IMR-90 (cell line): ENCODE data around the gene ZFP90. TPM values are rescaled to one million over a fixed set of nuclear protein-coding genes. Genes with fewer than 3 reads are reported as not detected.

ENCODE experiments used
- ATAC-seq: fragments of 200-7000 bp; cut with Tn5 transposase; 2 replicates; pipeline ENCODE4 v1.9.1; 2020; ENCODE audit warnings: low read depth, mild to moderate bottlenecking, moderate library complexity
- BruUV-seq: library from RNA; stranded (reverse); fragments of 400-500 nt; replicated peaks from 2 replicates; lab custom pipeline; 2021; lab: Mats Ljungman, UMichigan
- CTCF ChIA-PET: fragments of 300-600 bp; formaldehyde crosslinking; extraction: SDS; loops from one replicate; lab custom pipeline; 2021; ENCODE audit warnings: antibody characterized with exemption; lab: Yijun Ruan, JAX
- POLR2A ChIA-PET: fragments of 300-600 bp; sonication (Branson Sonifier 250); formaldehyde crosslinking; loops from one replicate; lab custom pipeline; 2022; ENCODE audit warnings: antibody characterized with exemption; ENCODE audit not compliant: unreplicated experiment; lab: Charles Lee
- DNase-seq: peaks from one replicate; pipeline ENCODE4 v3.0.0; 2013
- H2AFZ ChIP-seq: replicated peaks from 2 replicates; pipeline ENCODE3; 2013; ENCODE audit warnings: low read length, mild to moderate bottlenecking; ENCODE audit not compliant: poor library complexity
- H2AK5ac ChIP-seq: 2 replicates; pipeline ENCODE4 v1.6.1; 2013; ENCODE audit warnings: low read depth, low read length, inconsistent platforms
- H2AK9ac ChIP-seq: replicated peaks from 2 replicates; pipeline ENCODE3; 2013; ENCODE audit warnings: mild to moderate bottlenecking, low read depth, low read length, moderate library complexity; ENCODE audit not compliant: poor library complexity
- H2BK120ac ChIP-seq: 2 replicates; pipeline ENCODE4 v1.6.1; 2013; ENCODE audit warnings: low read depth, low read length, inconsistent platforms
- H2BK15ac ChIP-seq: 3 replicates; pipeline ENCODE4 v1.6.1; 2013; ENCODE audit warnings: low read depth, low read length, inconsistent platforms
- H2BK20ac ChIP-seq: 2 replicates; pipeline ENCODE4 v1.6.1; 2013; ENCODE audit warnings: low read depth, mild to moderate bottlenecking, inconsistent platforms, low read length, moderate library complexity
- H2BK5ac ChIP-seq: 2 replicates; pipeline ENCODE4 v1.6.1; 2013; ENCODE audit warnings: mild to moderate bottlenecking, low read depth, low read length, inconsistent platforms; ENCODE audit not compliant: poor library complexity, severe bottlenecking
- H3K14ac ChIP-seq: replicated peaks from 2 replicates; pipeline ENCODE4 v1.6.1; 2013; ENCODE audit warnings: low read depth, low read length, inconsistent platforms
- H3K18ac ChIP-seq: 2 replicates; pipeline ENCODE4 v1.6.1; 2013; ENCODE audit warnings: low read depth, low read length, control low read depth
- H3K23ac ChIP-seq: 2 replicates; pipeline ENCODE4 v1.6.1; 2013; ENCODE audit warnings: low read depth, low read length, inconsistent platforms
- H3K27ac ChIP-seq: 2 replicates; pipeline ENCODE4 v1.5.1; 2013; ENCODE audit warnings: mild to moderate bottlenecking, control low read depth, low read length; ENCODE audit not compliant: insufficient read depth
- H3K27me3 ChIP-seq: 2 replicates; pipeline ENCODE4 v1.6.1; 2013; ENCODE audit warnings: low read length; ENCODE audit not compliant: control insufficient read depth, insufficient read depth
- H3K36me3 ChIP-seq: 2 replicates; pipeline ENCODE4 v1.6.1; 2013; ENCODE audit warnings: low read length, mixed read lengths; ENCODE audit not compliant: control insufficient read depth, insufficient read depth
- H3K4ac ChIP-seq: 2 replicates; pipeline ENCODE4 v1.6.1; 2013; ENCODE audit warnings: low read depth, low read length, inconsistent platforms
- H3K4me1 ChIP-seq: 2 replicates; pipeline ENCODE4 v1.6.1; 2013; ENCODE audit warnings: low read length, mixed read lengths; ENCODE audit not compliant: control insufficient read depth, insufficient read depth
- H3K4me2 ChIP-seq: 2 replicates; pipeline ENCODE4 v1.6.1; 2013; ENCODE audit warnings: low read depth, mild to moderate bottlenecking, control low read depth, low read length, moderate library complexity
- H3K4me3 ChIP-seq: 2 replicates; pipeline ENCODE4 v1.5.1; 2013; ENCODE audit warnings: low read depth, mild to moderate bottlenecking, control low read depth, low read length, moderate library complexity; ENCODE audit not compliant: insufficient read depth
- H3K56ac ChIP-seq: 2 replicates; pipeline ENCODE4 v1.6.1; 2013; ENCODE audit warnings: low read length, inconsistent platforms; ENCODE audit not compliant: insufficient read depth; ENCODE audit errors: extremely low read depth
- H3K79me1 ChIP-seq, 2 experiments: 2 replicates each; pipeline ENCODE4 v1.6.1; 2013; ENCODE audit warnings: low read length in 2 of 2, inconsistent platforms in 1 of 2, low read depth in 1 of 2
- H3K9ac ChIP-seq: 2 replicates; pipeline ENCODE4 v1.6.1; 2013; ENCODE audit warnings: low read depth, low read length, control low read depth
- H3K9me1 ChIP-seq: 2 replicates; pipeline ENCODE4 v1.6.1; 2013; ENCODE audit warnings: low read length, inconsistent platforms; ENCODE audit not compliant: insufficient read depth
- H3K9me3 ChIP-seq: 2 replicates; pipeline ENCODE4 v1.6.1; 2013; ENCODE audit warnings: low read length; ENCODE audit not compliant: control insufficient read depth, insufficient read depth
- H4K20me1 ChIP-seq: 2 replicates; pipeline ENCODE4 v1.6.1; 2013; ENCODE audit warnings: low read length, inconsistent platforms; ENCODE audit not compliant: insufficient read depth
- H4K5ac ChIP-seq: 2 replicates; pipeline ENCODE4 v1.6.1; 2013; ENCODE audit warnings: mild to moderate bottlenecking, low read depth, low read length, control low read depth
- H4K8ac ChIP-seq, 2 experiments: 2 replicates each; pipeline ENCODE4 v1.6.1; 2013; ENCODE audit warnings: low read depth in 2 of 2, low read length in 2 of 2, control low read depth in 1 of 2, inconsistent platforms in 1 of 2
- H4K91ac ChIP-seq: 2 replicates; pipeline ENCODE4 v1.6.1; 2013; ENCODE audit warnings: low read depth, low read length, inconsistent platforms; ENCODE audit not compliant: insufficient read depth
- NFE2L2 ChIP-seq: fragments of 150-350 bp; IDR thresholded peaks from 2 replicates; pipeline ENCODE4 v1.6.1; 2016; ENCODE audit warnings: low read depth, mild to moderate bottlenecking, low read length
- SMC3 ChIP-seq: fragments of 150-350 bp; IDR thresholded peaks from 2 replicates; pipeline ENCODE4 v1.6.1; 2016; ENCODE audit warnings: low read depth, mild to moderate bottlenecking, antibody characterized with exemption, low read length, moderate library complexity
- WGBS, 2 experiments: methylation state at CpG; one replicate each; pipeline versions ENCODE4 v1.1.5 to v1.1.7; 2013; ENCODE audit warnings: missing lambda C conversion rate in 2 of 2; ENCODE audit not compliant: insufficient read length in 1 of 2; ENCODE audit errors: extremely low coverage in 2 of 2; 5-methylcytosine and 5-hydroxymethylcytosine counted together
- dilution Hi-C: fragments of 300-500 bp; cut with HindIII; formaldehyde crosslinking; loops from one replicate; pipeline ENCODE4 v1.14.3; 2018; ENCODE audit warnings: low sequenced_read_pairs; ENCODE audit not compliant: unreplicated experiment
- in situ Hi-C: fragments of 300-500 bp; cut with MboI; formaldehyde crosslinking; loops from 3 replicates; pipeline ENCODE4 v1.14.3; 2019; ENCODE audit warnings: low sequenced_read_pairs, inconsistent platforms, mixed read lengths
- intact Hi-C: fragments of 100-400 bp; cut with micrococcal nuclease; formaldehyde crosslinking; loops from 2 replicates; pipeline ENCODE4 v1.10.0; 2022
- polyA plus RNA-seq, 3 experiments: library from polyadenylated mRNA; depleted of rRNA; stranded (reverse); fragments of >200 nt; gene quantifications; 2 replicates each; pipeline ENCODE4 v1.2.3, GENCODE V29; 2012; ENCODE audit warnings: low replicate concordance in 1 of 3
- total RNA-seq: library from RNA; depleted of rRNA; stranded (reverse); fragments of >200 nt; gene quantifications from 2 replicates; pipeline ENCODE4 v1.2.3, GENCODE V29; 2012

Gene ZFP90
- total and polyA plus RNA-seq, 2 of the 4 experiments (the other 2 are of a cell fraction) = 7.3 to 22.6 TPM

- Histone ChIP-seq H2AK5ac (no peak overlapping the region), H3K27ac (no peak overlapping the region), H2BK20ac (no peak overlapping the region), H3K36me3 (no peaks in the 10 kb centered on the region), H2BK120ac (no peak overlapping the region), H3K79me1 (no peaks in the 10 kb centered on the region), H3K9ac (no peak overlapping the region), H3K14ac (no peak overlapping the region), H4K20me1 (no peaks in the 10 kb centered on the region), H3K4ac (no peak overlapping the region), H2BK5ac (no peak overlapping the region), H4K5ac (no peak overlapping the region), H3K4me1 (no peaks in the 10 kb centered on the region), H4K91ac (no peak overlapping the region), H3K9me3 (no peaks in the 10 kb centered on the region), H3K4me3 (no peak overlapping the region), H2AFZ (no peak overlapping the region), H3K56ac (no peak overlapping the region), H3K9me1 (no peaks in the 10 kb centered on the region), H3K4me2 (no peak overlapping the region), H2BK15ac (no peak overlapping the region), H3K23ac (no peak overlapping the region), H2AK9ac (no peak overlapping the region), H3K27me3 (peaks cover 22% of the 10 kb centered on the region), H4K8ac (no peak overlapping the region), H3K18ac (no peak overlapping the region)
- no TSS peak for BruUV-seq
- no peak for ATAC-seq
- dilution Hi-C loops (no loop called here), intact Hi-C loops (no loop called here), in situ Hi-C loops (no loop called here)
- no peak for DNase-seq
- WGBS, 2 experiments = 20% methylated on average over 1 of the region's 7 CpGs; no CpG with 5 or more reads in 1 of the 2 experiments
- TF ChIP-seq SMC3 = no peak
- TF ChIP-seq NFE2L2 = no peak
- ChIA-PET POLR2A (no interaction called here), CTCF (no interaction called here)
Observed at GRCh38 chr16:68504066-68504465, 35.0 kb upstream of the ZFP90 start.
